ENCODE data around the gene KRT83.

KRT83 gene

GRCh38 chr12:52320784-52321400 lies at the start of gene KRT83:
KRT83 (minus strand) TSS chr12:52321398; CDS start chr12:52321335, 63 bp downstream.
- no peak for DNase-seq (ENCODE audit: low read depth)

GRCh38 chr12:52369809-52370208 lies 48.6 kb upstream of the KRT83 start:
- no peak for DNase-seq (ENCODE audit: low read depth)

GRCh38 chr12:52369211-52369610 lies 48.0 kb upstream of the KRT83 start:
- no peak for DNase-seq (ENCODE audit: low read depth)

GRCh38 chr12:52368508-52368907 lies 47.3 kb upstream of the KRT83 start:
- no peak for DNase-seq (ENCODE audit: low read depth)

- no peak for DNase-seq (ENCODE audit: low read depth)
Measured at GRCh38 chr12:52367876-52368275, 46.7 kb upstream of the KRT83 start.

GRCh38 chr12:52366738-52367485 lies 45.7 kb upstream of the KRT83 start, which contains the start of gene KRT85:
KRT85 (minus strand) TSS chr12:52367481; CDS start chr12:52367405, 76 bp downstream.
- no peak for DNase-seq (ENCODE audit: low read depth)

GRCh38 chr12:52364901-52365489 lies 43.8 kb upstream of the KRT83 start:
- no peak for DNase-seq (ENCODE audit: low read depth)

- DNase-seq (ENCODE audit: low read depth): no peak
Measured at GRCh38 chr12:52364061-52364460, 42.9 kb upstream of the KRT83 start.

- no peak for DNase-seq (ENCODE audit: low read depth)
Measured at GRCh38 chr12:52363111-52363679, 42.0 kb upstream of the KRT83 start.

GRCh38 chr12:52362118-52362726 lies 41.0 kb upstream of the KRT83 start:
- no peak for DNase-seq (ENCODE audit: low read depth)

- DNase-seq (ENCODE audit: low read depth): no peak
Measured at GRCh38 chr12:52361553-52361952, 40.4 kb upstream of the KRT83 start.

GRCh38 chr12:52360663-52361271 lies 39.6 kb upstream of the KRT83 start:
- DNase-seq (ENCODE audit: low read depth): no peak

GRCh38 chr12:52360106-52360662 lies 39.0 kb upstream of the KRT83 start:
- no peak for DNase-seq (ENCODE audit: low read depth)

- no peak for DNase-seq (ENCODE audit: low read depth)
Measured at GRCh38 chr12:52359621-52360061, 38.4 kb upstream of the KRT83 start.

GRCh38 chr12:52358575-52359350 lies 37.6 kb upstream of the KRT83 start:
- no peak for DNase-seq (ENCODE audit: low read depth)

GRCh38 chr12:52356762-52357580 lies 35.8 kb upstream of the KRT83 start:
- DNase-seq (ENCODE audit: low read depth): no peak

- no peak for DNase-seq (ENCODE audit: low read depth)
Measured at GRCh38 chr12:52356031-52356761, 35.0 kb upstream of the KRT83 start.

GRCh38 chr12:52355176-52355575 lies 34.0 kb upstream of the KRT83 start:
- no peak for DNase-seq (ENCODE audit: low read depth)

GRCh38 chr12:52354200-52354599 lies 33.0 kb upstream of the KRT83 start:
- no peak for DNase-seq (ENCODE audit: low read depth)

All from stimulated activated CD8-positive, alpha-beta memory T cell treated with anti-CD3 and anti-CD28 coated beads, Interleukin-4, amount 100 ng/mL, for 24 hours (primary cell).